AG08396 (cell line): ENCODE results near the gene MELK.

ENCODE experiments used
- DNase-seq: peaks from one replicate; pipeline ENCODE4 v3.0.0; 2012; ENCODE audit warnings: low spot score, mixed read lengths

The MELK gene

GRCh38 chr9:36584620-36585460 is 12.1 kb downstream of the MELK start:
- DNase-seq: peak; percentile 48

GRCh38 chr9:36590231-36590630 is 17.5 kb downstream of the MELK start:
- DNase-seq: no peak

- DNase-seq: no peak
Observed at GRCh38 chr9:36592801-36593583, 20.3 kb downstream of the MELK start.

DNA sequence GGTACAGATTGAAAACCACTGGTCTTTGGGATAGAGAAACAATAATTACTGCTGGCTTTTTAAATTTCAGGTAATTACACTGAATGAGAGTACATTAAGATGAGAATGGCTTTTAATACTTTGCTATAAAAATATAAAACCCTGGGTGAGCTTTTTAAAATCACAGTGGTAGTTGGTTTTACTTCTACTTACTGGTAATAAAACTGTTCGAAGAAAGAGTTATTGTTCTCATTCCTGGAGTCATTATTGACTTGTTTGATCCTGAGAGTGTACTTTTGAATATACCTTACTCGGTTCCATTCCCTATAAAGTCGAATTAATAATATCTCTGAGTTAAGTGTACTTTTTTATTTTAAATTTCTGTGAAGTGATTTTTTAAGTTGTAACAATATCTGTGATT is 21.5 kb downstream of the MELK start:
- no peak for DNase-seq

DNA sequence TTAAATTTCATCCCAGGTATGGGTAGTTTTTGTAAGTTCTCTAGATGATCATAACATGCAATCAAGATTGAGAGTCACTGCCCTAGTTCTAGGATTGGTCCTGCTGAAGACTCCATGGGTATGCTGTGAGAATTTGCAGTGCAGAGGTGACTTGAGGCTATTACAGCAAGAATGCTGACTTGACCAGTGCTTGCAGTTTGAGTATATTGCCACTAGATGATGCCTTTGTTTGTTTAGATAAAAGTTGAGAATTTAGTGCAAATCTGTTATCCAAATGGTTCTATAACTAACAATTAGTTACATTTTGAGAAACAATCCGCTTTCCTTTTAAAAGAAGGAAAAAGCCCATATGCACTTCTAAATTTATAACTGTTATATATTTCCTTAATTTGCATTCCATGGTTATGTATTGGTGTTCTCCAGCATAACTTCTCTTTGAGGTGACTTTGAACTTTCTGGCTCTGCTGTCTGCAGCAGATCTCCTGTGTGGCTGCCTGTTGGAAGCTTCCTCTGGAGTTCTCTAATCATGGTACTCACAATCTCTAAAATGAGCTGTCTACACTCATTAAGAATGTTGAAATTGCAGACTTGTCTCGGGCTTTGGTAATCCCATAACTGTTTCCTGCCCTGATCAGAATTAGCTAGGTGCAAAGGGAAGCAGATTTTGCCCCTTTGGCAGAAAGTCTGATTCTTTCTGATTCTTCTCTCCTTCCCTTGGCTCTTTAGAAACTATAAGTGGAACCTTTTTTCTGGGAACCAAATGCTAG is 24.9 kb downstream of the MELK start:
- DNase-seq: peak; percentile 63

DNA sequence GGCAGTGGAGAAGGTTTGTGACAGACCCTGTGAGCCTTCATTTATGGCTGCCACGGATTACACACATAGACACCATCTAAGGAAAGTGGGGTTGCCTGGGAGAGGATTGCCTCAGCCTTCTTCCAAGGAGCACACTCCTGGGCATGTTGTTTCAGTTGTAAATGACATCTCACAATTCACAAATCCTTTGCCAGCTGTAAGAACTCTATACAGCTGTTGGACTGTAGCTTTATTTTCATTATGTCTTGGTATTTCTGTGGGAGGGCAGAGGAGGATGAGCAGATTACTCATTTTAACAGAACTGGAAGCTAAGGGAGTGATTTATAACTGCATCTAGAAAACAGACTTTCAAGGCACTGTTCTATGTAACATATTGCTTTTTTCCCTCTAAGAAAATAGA is 25.6 kb downstream of the MELK start:
- no peak for DNase-seq

- peak; percentile 47 for DNase-seq
Observed at GRCh38 chr9:36603006-36603405, 30.3 kb downstream of the MELK start.

DNA sequence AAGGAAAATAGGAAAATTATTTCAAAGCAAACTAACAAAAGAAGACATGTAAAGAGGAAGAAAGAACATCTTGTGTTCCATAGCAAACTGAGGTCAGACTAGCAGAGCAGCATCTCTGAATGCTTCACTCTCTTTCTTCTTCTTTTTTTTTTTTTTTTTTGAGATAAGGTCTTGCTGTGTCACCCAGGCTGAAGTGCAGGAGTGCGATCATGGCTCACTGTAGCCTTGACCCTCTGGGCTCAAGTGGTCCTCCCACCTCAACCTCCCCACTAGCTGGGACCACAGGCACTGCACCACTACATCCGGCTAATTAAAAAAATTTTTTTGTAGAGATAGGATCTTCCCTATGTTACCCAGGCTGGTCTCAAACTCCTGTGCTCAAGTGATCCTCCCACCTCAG is 36.6 kb downstream of the MELK start:
- DNase-seq: no peak

DNA sequence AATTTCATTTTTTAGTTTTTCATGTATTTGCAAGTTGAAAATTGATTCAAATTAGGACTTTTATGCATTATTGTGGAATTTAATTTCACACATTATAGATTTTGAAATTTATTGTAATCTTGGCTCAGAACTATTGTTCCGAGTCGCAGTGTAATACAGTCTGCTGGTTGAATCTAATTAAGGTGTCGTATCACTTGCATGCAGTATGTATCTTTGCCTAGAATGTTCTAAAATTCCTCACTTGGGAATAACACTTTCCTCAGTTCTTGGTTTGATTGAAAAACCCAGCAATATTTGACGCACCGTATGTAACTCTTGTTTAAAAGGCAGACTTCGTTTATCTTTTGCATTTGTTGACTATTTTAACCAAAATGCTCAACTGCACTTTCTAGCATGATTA is 49.4 kb downstream of the MELK start:
- no peak for DNase-seq

DNA sequence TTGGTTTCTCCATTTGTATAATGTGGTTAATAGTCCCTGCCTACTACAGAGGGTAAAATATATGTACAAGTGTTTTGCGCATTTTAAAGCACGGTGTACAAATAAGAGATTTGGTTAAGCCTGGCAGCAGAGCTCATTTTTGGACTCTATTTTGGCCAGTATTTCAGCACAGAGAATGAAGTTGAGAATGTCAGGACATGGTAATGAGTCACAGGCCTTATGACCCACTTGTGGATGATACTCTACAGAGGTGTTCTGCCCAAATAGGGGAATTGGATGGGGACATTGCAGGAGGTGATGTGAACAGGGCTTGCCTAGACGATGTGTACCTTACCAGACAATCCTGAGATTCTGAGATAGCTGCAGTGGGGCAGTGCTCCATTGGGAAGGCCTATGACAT is 50.6 kb downstream of the MELK start:
- DNase-seq: peak; percentile 20

DNA sequence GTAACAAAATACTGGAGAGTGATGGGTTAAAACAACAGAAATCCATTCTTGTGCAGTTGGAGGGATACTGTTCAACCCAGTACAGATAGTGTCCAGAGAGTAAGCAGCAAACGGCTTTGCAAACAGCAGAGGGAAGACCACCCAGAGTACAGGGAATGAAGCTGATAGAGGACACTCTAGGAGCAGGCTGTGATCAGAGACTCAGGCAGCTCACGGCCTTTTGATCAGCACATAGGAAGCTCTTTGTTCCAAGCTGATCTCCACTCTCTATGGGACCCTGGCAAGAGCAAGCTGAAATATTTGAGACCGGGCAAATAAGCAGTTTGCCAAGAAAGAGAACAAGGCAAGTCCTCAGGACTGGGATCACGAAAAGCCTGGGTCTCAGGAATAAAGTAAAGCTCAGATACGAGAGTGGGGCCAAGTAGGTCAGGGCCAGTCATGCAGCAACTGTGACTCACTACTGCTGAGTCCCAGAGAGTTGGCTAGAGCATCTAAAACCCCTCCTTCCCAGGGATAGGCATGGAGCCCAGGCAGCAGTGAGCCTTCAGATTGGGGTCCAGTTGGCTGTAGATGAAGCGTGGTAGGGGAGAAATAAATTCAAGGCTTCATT is 52.4 kb downstream of the MELK start:
- DNase-seq: peak; percentile 88

GRCh38 chr9:36632892-36633291 is 60.2 kb downstream of the MELK start:
- peak; percentile 13 for DNase-seq

DNA sequence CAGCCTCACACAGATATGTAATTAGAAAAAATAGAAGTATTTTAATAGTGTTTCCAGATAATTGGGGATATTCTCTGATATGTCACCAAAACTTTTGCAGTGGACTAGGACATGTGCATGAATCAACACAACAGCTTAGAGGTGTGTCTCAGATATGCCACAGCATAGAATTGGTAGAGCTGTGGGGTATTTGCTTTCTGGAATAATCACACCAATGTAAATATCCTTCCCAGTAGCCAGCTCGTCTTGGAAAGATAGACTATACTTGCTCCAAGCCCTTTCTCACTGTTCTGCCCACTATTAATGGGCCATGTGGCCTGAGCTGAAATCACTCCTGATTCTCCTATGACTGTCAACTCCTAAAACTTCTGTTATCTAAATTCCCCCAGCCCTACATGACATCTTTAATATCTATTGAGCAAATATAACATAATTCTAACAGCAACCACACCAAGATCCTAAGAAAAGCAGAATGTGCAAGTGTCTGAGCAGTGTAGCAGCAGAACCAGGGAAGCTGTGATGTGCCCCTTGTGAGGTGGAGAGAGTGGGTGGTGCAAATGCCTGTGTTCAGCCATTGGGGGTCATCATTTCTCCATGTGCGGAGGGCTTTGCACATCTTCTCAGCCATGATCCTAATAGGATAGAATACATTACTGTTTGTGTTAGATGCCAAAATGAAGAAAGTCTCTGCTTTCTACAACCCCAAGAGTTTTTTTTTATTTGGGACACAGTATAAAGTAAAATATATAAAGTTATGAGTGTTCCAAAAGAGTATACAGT is 65.0 kb downstream of the MELK start:
- DNase-seq: no peak

GRCh38 chr9:36640771-36641381 is 68.2 kb downstream of the MELK start:
- DNase-seq: no peak

- no peak for DNase-seq
Observed at GRCh38 chr9:36642817-36643216, 70.1 kb downstream of the MELK start.

GRCh38 chr9:36656842-36657241 is 84.1 kb downstream of the MELK start:
- no peak for DNase-seq

DNA sequence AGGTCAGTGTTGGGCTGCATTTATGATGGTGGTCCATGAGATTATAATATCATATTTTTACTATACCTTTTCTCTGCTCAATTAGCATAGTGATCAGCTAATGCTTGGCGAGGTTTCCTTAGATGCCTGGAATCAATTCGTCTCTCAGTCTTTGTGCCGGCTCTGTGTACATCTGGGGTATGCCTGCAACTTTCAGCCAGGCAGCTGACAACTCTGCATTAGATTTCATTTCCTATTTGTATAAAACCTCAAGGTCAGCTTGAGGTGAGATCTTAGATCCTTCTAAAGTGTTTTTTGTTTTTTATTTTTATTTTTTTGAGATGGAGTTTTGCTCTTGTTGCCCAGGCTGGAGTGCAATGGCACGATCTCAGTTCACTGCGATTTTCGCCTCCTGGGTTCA is 86.8 kb downstream of the MELK start:
- no peak for DNase-seq

GRCh38 chr9:36664806-36665205 is 92.1 kb downstream of the MELK start:
- no peak for DNase-seq

DNA sequence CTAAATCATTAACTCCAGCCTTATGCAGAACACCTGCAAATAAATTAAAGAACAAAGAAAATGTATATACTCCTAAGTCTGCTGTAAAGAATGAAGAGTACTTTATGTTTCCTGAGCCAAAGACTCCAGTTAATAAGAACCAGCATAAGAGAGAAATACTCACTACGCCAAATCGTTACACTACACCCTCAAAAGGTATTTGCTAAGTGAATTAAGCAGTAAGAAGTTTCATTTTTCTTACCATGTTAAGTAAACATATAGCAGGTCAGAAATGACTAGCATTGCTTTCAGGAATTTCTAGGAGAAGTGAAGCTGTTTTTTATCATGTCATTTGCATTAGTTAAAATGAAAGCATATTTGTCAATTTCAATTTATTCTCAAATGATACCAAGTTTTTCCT is 92.7 kb downstream of the MELK start:
- no peak for DNase-seq

DNA sequence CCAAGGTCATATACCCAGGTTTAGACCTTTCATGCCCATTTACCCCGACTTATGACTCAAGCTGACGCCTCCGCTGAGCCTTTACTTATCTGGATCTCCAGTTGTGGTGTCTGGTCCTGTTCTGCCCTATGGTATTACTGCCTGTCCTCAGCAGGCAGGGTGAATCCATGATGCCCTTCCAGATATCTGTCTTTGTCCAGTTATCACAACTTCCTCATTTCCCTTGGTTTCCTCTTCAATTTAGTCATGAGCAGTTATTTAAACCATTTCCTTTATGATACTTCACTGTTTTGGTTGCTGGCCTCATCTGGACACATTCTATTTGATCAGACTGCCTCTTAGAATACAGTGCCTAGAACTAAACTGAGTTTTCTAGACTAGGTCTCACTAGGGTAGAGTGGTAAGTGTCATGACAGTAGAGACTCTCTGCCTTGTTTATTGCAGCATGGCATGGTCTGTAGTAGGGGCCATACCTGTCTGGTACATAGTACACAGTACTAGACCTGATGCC is 93.3 kb downstream of the MELK start:
- DNase-seq: no peak

DNA sequence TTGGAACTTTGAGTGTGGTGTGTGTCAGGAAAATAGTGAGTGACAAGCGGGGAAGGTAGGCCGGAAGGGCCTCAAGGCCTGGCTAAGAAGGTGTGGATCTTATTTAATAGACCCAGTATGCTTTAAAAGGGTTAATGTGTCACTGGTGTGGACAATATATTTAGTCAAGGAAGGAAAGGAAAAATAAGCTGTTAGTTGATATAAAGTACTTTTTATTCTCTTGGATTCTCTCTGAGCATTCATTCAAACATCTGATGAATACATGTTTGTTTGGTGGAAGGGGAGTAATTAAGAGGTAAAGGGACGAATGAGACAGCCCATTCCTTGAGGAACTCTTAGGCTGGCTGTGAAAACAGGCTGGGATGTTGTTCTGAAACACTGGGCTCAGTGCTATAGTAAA is 98.9 kb downstream of the MELK start:
- no peak for DNase-seq
